ENCODE measurements around the gene CSRNP3.
A peak's percentile ranks its signal among the peaks of the same experiment; 100 is the strongest.

The CSRNP3 gene

DNA sequence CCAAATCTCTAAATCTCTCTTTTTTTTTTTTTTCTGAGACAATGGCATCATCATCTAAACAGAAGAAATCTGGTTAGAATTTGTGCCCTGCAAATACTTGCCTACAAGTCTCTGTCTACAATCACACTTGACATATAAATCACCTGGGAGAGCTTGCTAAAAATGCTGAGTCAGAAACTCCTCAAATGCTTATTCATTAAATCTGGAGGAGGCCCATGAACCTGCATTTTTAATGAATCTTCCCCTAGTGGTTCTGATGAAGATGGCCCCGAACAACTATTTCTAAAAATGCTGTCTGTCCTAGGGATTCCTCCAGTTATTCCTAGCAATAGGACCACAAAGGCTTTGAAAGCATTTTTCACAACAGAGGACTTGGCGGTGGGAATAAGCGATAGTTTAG is 1.6 kb upstream of the CSRNP3 start:
- H3K4me3 ChIP-seq (ENCODE audit: low read depth, low read length) = no peak overlapping the region
- H3K27ac ChIP-seq (ENCODE audit: extremely low read depth, low read depth, low read length) = no peak overlapping the region
- ChIA-PET CTCF (interaction anchor here (0.6 kb wide), 1 partner anchor 173 kb away, joined by 3 read pairs; no protein-coding TSS in a partner anchor), POLR2A (no interaction called here)
- no peaks in the 10 kb centered on the region for H3K9me3 ChIP-seq (ENCODE audit: control insufficient read depth, insufficient read depth, low read depth, low read length)
- H3K36me3 ChIP-seq (ENCODE audit: control insufficient read depth in 2 of 2, insufficient read depth in 1 of 2, low read length in 2 of 2) = no peaks in the 10 kb centered on the region
- TF ChIP-seq REPIN1 (tag by site-specific recombination; IDR thresholded peaks at IDR 0.05; ENCODE audit: low read depth) (no peak), ZNF664 (tag by site-specific recombination; IDR thresholded peaks at IDR 0.05) (no peak), ZNF223 (tag by site-specific recombination; IDR thresholded peaks at IDR 0.05) (no peak)
- TF ChIP-seq, protein P1, sequence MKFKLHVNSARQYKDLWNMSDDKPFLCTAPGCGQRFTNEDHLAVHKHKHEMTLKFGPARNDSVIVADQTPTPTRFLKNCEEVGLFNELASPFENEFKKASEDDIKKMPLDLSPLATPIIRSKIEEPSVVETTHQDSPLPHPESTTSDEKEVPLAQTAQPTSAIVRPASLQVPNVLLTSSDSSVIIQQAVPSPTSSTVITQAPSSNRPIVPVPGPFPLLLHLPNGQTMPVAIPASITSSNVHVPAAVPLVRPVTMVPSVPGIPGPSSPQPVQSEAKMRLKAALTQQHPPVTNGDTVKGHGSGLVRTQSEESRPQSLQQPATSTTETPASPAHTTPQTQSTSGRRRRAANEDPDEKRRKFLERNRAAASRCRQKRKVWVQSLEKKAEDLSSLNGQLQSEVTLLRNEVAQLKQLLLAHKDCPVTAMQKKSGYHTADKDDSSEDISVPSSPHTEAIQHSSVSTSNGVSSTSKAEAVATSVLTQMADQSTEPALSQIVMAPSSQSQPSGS (tag by site-specific recombination; IDR thresholded peaks at IDR 0.05; ENCODE audit: low read depth) = no peak
- H3K4me1 ChIP-seq (ENCODE audit: control insufficient read depth, insufficient read depth, low read length) = peaks cover 5% of the 10 kb centered on the region

GRCh38 chr2:165470361-165470760 is 863 bp downstream of the CSRNP3 start:
- Histone ChIP-seq H3K9me3 (ENCODE audit: control insufficient read depth, insufficient read depth, low read depth, low read length) (no peaks in the 10 kb centered on the region), H3K4me3 (ENCODE audit: low read depth, low read length) (peak overlapping the region; percentile 54), H3K27ac (ENCODE audit: extremely low read depth, low read depth, low read length) (0 out of 2 replicates have a peak overlapping the region, but pooled peaks have one; percentile 17), H3K4me1 (ENCODE audit: control insufficient read depth, insufficient read depth, low read length) (peaks cover 5% of the 10 kb centered on the region), H3K36me3 (ENCODE audit: control insufficient read depth in 2 of 2, insufficient read depth in 1 of 2, low read length in 2 of 2) (no peaks in the 10 kb centered on the region)
- ChIA-PET CTCF (interaction anchor here (0.7 kb wide), 1 partner anchor 9 kb away, joined by 3 read pairs; no protein-coding TSS in a partner anchor), POLR2A (no interaction called here)
- TF ChIP-seq, protein P2, sequence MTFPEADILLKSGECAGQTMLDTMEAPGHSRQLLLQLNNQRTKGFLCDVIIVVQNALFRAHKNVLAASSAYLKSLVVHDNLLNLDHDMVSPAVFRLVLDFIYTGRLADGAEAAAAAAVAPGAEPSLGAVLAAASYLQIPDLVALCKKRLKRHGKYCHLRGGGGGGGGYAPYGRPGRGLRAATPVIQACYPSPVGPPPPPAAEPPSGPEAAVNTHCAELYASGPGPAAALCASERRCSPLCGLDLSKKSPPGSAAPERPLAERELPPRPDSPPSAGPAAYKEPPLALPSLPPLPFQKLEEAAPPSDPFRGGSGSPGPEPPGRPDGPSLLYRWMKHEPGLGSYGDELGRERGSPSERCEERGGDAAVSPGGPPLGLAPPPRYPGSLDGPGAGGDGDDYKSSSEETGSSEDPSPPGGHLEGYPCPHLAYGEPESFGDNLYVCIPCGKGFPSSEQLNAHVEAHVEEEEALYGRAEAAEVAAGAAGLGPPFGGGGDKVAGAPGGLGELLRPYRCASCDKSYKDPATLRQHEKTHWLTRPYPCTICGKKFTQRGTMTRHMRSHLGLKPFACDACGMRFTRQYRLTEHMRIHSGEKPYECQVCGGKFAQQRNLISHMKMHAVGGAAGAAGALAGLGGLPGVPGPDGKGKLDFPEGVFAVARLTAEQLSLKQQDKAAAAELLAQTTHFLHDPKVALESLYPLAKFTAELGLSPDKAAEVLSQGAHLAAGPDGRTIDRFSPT (tag by site-specific recombination; IDR thresholded peaks at IDR 0.05) = no peak; the same call in 1 of the 2 replicates
- TF ChIP-seq ZNF670 (tag by site-specific recombination; IDR thresholded peaks at IDR 0.05; ENCODE audit: low read depth) = no peak
- no peak for TF ChIP-seq ZNF560 (tag by site-specific recombination; IDR thresholded peaks at IDR 0.05; ENCODE audit: borderline replicate concordance)
- TF ChIP-seq ZNF157 (tag by site-specific recombination; IDR thresholded peaks at IDR 0.05) = no peak
- TF ChIP-seq ZNF518A (tag by site-specific recombination; conservative IDR thresholded peaks at IDR 0.05; ENCODE audit: low read depth) = no peak
- TF ChIP-seq, protein P3, sequence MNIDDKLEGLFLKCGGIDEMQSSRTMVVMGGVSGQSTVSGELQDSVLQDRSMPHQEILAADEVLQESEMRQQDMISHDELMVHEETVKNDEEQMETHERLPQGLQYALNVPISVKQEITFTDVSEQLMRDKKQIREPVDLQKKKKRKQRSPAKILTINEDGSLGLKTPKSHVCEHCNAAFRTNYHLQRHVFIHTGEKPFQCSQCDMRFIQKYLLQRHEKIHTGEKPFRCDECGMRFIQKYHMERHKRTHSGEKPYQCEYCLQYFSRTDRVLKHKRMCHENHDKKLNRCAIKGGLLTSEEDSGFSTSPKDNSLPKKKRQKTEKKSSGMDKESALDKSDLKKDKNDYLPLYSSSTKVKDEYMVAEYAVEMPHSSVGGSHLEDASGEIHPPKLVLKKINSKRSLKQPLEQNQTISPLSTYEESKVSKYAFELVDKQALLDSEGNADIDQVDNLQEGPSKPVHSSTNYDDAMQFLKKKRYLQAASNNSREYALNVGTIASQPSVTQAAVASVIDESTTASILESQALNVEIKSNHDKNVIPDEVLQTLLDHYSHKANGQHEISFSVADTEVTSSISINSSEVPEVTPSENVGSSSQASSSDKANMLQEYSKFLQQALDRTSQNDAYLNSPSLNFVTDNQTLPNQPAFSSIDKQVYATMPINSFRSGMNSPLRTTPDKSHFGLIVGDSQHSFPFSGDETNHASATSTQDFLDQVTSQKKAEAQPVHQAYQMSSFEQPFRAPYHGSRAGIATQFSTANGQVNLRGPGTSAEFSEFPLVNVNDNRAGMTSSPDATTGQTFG (tag by site-specific recombination; IDR thresholded peaks at IDR 0.05; ENCODE audit: borderline replicate concordance) = no peak
- TF ChIP-seq ZNF473 (tag by site-specific recombination; IDR thresholded peaks at IDR 0.05) = no peak
- TF ChIP-seq ZNF202 (tag by site-specific recombination; IDR thresholded peaks at IDR 0.05; ENCODE audit: borderline replicate concordance) = no peak
- TF ChIP-seq OSR2 (tag by site-specific recombination; IDR thresholded peaks at IDR 0.05) = peak; percentile 58; the same call in 1 of the 2 replicates
- no peak for TF ChIP-seq ZNF366 (tag by site-specific recombination; conservative IDR thresholded peaks at IDR 0.05)
- no peak for TF ChIP-seq BCL11B (tag by site-specific recombination; IDR thresholded peaks at IDR 0.05; ENCODE audit: low read depth)
- TF ChIP-seq, protein P4, sequence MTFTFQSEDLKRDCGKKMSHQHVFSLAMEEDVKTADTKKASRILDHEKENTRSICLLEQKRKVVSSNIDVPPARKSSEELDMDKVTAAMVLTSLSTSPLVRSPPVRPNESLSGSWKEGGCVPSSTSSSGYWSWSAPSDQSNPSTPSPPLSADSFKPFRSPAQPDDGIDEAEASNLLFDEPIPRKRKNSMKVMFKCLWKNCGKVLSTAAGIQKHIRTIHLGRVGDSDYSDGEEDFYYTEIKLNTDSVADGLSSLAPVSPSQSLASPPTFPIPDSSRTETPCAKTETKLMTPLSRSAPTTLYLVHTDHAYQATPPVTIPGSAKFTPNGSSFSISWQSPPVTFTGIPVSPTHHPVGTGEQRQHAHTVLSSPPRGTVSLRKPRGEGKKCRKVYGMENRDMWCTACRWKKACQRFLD (tag by site-specific recombination; IDR thresholded peaks at IDR 0.05) = no peak
- TF ChIP-seq ZBTB6 (tag by site-specific recombination; IDR thresholded peaks at IDR 0.05) = no peak
- no peak for TF ChIP-seq KLF10 (tag by site-specific recombination; IDR thresholded peaks at IDR 0.05)
- TF ChIP-seq PRDM6 (tag by site-specific recombination; IDR thresholded peaks at IDR 0.05) = peak; percentile 64
